ENCODE measurements around the gene CRY1.

DNA sequence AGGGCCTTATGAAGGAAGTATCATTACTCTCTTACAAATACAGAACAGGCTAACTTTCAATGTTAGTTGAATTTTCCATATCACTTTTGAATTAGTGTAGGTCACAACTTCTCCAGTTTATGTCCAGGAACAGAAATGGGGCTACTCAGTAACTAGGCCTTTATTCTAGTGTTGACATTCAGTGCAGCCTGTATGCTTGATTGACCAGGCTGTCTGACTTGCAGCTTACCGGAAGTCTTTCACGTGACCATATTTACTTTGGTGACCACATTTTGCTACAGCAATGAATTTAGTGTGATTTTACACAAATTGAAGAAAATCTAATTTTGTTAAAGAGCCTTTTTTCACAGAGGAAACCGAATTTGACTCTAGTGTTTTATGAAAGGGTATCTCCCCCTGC is 118.8 kb downstream of the CRY1 start:
- no peak for TF ChIP-seq CTCF (IDR thresholded peaks at IDR 0.05; ENCODE audit: low read depth, low read length)
- no peak for TF ChIP-seq MYC (IDR thresholded peaks at IDR 0.05; ENCODE audit: low read depth, low read length)
- TF ChIP-seq POLR2A (IDR thresholded peaks at IDR 0.05; ENCODE audit: extremely low read depth, insufficient read length): no peak
- no peak for TF ChIP-seq MAX (IDR thresholded peaks at IDR 0.05; ENCODE audit: low read depth, low read length)

Data from NB4 (cell line).